Measurements from ENCODE around the gene CFAP97D1.

DNA sequence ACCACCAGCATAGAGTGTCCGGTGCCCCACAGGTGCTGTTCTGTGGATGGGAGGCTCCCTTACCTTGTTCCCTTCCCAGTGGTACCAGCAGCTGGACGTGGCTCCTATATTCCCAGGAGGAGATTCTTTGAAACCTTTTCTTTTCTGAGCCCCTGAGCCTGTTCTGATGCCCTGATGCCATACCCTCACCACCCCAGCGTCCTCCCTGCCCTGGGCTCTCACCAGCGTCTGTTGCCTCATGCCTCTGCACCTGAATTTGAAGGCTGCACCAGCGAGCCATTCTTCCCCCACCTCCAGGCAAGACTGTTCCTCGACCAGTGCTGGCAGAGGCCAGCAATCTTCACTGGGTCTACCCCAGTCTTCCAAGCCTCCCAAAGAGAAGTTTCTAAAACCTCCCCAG is 22.1 kb upstream of the CFAP97D1 start:
- TF ChIP-seq, protein P1, sequence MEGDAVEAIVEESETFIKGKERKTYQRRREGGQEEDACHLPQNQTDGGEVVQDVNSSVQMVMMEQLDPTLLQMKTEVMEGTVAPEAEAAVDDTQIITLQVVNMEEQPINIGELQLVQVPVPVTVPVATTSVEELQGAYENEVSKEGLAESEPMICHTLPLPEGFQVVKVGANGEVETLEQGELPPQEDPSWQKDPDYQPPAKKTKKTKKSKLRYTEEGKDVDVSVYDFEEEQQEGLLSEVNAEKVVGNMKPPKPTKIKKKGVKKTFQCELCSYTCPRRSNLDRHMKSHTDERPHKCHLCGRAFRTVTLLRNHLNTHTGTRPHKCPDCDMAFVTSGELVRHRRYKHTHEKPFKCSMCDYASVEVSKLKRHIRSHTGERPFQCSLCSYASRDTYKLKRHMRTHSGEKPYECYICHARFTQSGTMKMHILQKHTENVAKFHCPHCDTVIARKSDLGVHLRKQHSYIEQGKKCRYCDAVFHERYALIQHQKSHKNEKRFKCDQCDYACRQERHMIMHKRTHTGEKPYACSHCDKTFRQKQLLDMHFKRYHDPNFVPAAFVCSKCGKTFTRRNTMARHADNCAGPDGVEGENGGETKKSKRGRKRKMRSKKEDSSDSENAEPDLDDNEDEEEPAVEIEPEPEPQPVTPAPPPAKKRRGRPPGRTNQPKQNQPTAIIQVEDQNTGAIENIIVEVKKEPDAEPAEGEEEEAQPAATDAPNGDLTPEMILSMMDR (IDR thresholded peaks at IDR 0.05): no peak
- TF ChIP-seq POLR2A (IDR thresholded peaks at IDR 0.05; ENCODE audit: low read depth): no peak
- TF ChIP-seq POLR2AphosphoS5 (IDR thresholded peaks at IDR 0.05): no peak
- TF ChIP-seq EP300 (IDR thresholded peaks at IDR 0.05): no peak
